Kidney (tissue), 14 donors: ENCODE data around the gene UBD. TPM values are rescaled to one million over a fixed set of nuclear protein-coding genes. Genes with fewer than 3 reads are reported as not detected.

Source experiments
- DNase-seq, 5 donors: peaks; one replicate each; pipeline ENCODE4 v3.0.0-alpha.2; 2013 to 2020
- FAIRE-seq: peaks from 2 replicates; lab custom pipeline; 2012; peaks lifted over from hg19 to GRCh38; lab: Jason Lieb, UNC
- H3K27ac ChIP-seq, 2 donors: one replicate each; pipeline ENCODE4 v1.7.0; 2013; ENCODE audit warnings: low read depth in 2 of 2, low read length in 2 of 2, inconsistent platforms in 1 of 2
- H3K27me3 ChIP-seq: one replicate; pipeline ENCODE4 v1.7.1; 2013; ENCODE audit warnings: low read length, inconsistent platforms; ENCODE audit not compliant: control insufficient read depth, insufficient read depth
- H3K36me3 ChIP-seq, 3 donors: one replicate each; pipeline versions ENCODE4 v1.7.0 to v1.7.1; 2013; ENCODE audit warnings: low read length in 3 of 3, control low read depth in 1 of 3, inconsistent platforms in 1 of 3; ENCODE audit not compliant: insufficient read depth in 3 of 3, control insufficient read depth in 2 of 3
- H3K4me1 ChIP-seq, 3 donors: one replicate each; pipeline versions ENCODE4 v1.7.0 to v1.7.1; 2013; ENCODE audit warnings: low read length in 3 of 3, inconsistent platforms in 1 of 3, low read depth in 1 of 3; ENCODE audit not compliant: control insufficient read depth in 2 of 3, insufficient read depth in 2 of 3
- H3K4me3 ChIP-seq, 3 donors: one replicate each; pipeline versions ENCODE4 v1.7.0 to v1.8.1; 2013; ENCODE audit warnings: low read length in 3 of 3, control low read depth in 1 of 3, inconsistent platforms in 1 of 3
- H3K9ac ChIP-seq, 3 donors: one replicate each; pipeline versions ENCODE4 v1.7.0 to v1.7.1; 2013; ENCODE audit warnings: low read length in 3 of 3, control low read depth in 1 of 3, inconsistent platforms in 1 of 3
- H3K9me3 ChIP-seq, 3 donors: one replicate each; pipeline versions ENCODE4 v1.7.0 to v1.7.1; 2013; ENCODE audit warnings: low read length in 3 of 3, control low read depth in 1 of 3, inconsistent platforms in 1 of 3; ENCODE audit not compliant: control insufficient read depth in 2 of 3, insufficient read depth in 1 of 3
- CTCF ChIP-seq: IDR thresholded peaks from 3 replicates; pipeline ENCODE4 v1.5.1; 2012; ENCODE audit warnings: mild to moderate bottlenecking, moderate library complexity, borderline replicate concordance; ENCODE audit not compliant: insufficient read depth; ENCODE audit errors: extremely low read depth
- intact Hi-C: fragments of 100-400 bp; cut with DNase I; formaldehyde crosslinking; loops from one replicate; pipeline ENCODE4 v1.11.1; 2022
- polyA plus RNA-seq: library from polyadenylated mRNA; stranded (reverse); fragments of 350-450 nt; fragmentation: Illumina TruSeq; extraction: RNeasy Lipid Tissue Mini Kit (QIAGEN cat#74804); gene quantifications from one replicate; pipeline ENCODE4 v1.2.3, GENCODE V29; 2014; ENCODE audit warnings: low read depth, low replicate concordance; ENCODE audit not compliant: insufficient read depth
- total RNA-seq: library from RNA; stranded (reverse); fragmentation: NEBNext Ultra II Directional; extraction: Animal tissue kit (Norgen Biotek cat#: 25700); gene quantifications from one replicate; pipeline ENCODE4 v1.2.1, GENCODE V29; 2021
- donor health status: control.
- donor health status: control.
- donor health status: control.
- donor health status: control.
- donor health status: control.
- donor health status: DM: yes; HTN: yes; CAD: no.
- donor health status: Normal renal cell carcinoma (clear cell type).

The UBD gene
- total and polyA plus RNA-seq, 2 donors from 2014 or later = 16.9 to 33.5 TPM

GRCh38 chr6:29552512-29553051 is 7.0 kb downstream of the UBD start:
- intact Hi-C loops = no loop called here
- Histone ChIP-seq H3K9me3 (no peaks in the 10 kb centered on the region), H3K27me3 (peaks cover 21% of the 10 kb centered on the region), H3K4me3 (peak overlapping the region in 2 of 3 donors; percentile 39 to 54), H3K27ac (no peak overlapping the region), H3K36me3 (no peaks in the 10 kb centered on the region), H3K9ac (no peak overlapping the region), H3K4me1 (peaks cover 0 to 12% (median 7%) of the 10 kb centered on the region in 3 donors)
- no peak for TF ChIP-seq CTCF
- DNase-seq = peak in 2 of 5 donors; percentile 79 to 85
- peak; percentile 42 for FAIRE-seq

- H3K9ac ChIP-seq = no peak overlapping the region
- no peak for TF ChIP-seq CTCF
- H3K4me1 ChIP-seq = peaks cover 0 to under 1% (median under 1%) of the 10 kb centered on the region in 3 donors
- no peaks in the 10 kb centered on the region for H3K36me3 ChIP-seq
- DNase-seq (no peak), FAIRE-seq (no peak)
- H3K9me3 ChIP-seq = no peaks in the 10 kb centered on the region
- H3K27ac ChIP-seq = no peak overlapping the region
- no peak overlapping the region for H3K4me3 ChIP-seq
- intact Hi-C loops = no loop called here
- no peaks in the 10 kb centered on the region for H3K27me3 ChIP-seq
Measured at GRCh38 chr6:29547573-29547972, 12.0 kb downstream of the UBD start.

GRCh38 chr6:29537714-29538403 is 21.7 kb downstream of the UBD start:
- H3K36me3 ChIP-seq = no peaks in the 10 kb centered on the region
- no peaks in the 10 kb centered on the region for H3K9me3 ChIP-seq
- DNase-seq = no peak
- no peak overlapping the region for H3K9ac ChIP-seq
- intact Hi-C loops = no loop called here
- no peaks in the 10 kb centered on the region for H3K27me3 ChIP-seq
- TF ChIP-seq CTCF = no peak
- no peak overlapping the region for H3K4me3 ChIP-seq
- H3K27ac ChIP-seq = no peak overlapping the region
- no peaks in the 10 kb centered on the region for H3K4me1 ChIP-seq
- no peak for FAIRE-seq
